ENCODE data around the gene LILRB5.
"Not testable (repeated sequence)": the region's sequence is repeated elsewhere in the genome, so short reads cannot be mapped to it uniquely, and the experiment has no call there.

The LILRB5 gene

GRCh38 chr19:54274516-54274915 is 17.4 kb upstream of the LILRB5 start:
- not testable (repeated sequence) for DNase-seq

- DNase-seq, result no peak
Measured at GRCh38 chr19:54273821-54274220, 16.7 kb upstream of the LILRB5 start.

GRCh38 chr19:54272181-54272580 is 15.1 kb upstream of the LILRB5 start:
- DNase-seq, result not testable (repeated sequence)

DNA sequence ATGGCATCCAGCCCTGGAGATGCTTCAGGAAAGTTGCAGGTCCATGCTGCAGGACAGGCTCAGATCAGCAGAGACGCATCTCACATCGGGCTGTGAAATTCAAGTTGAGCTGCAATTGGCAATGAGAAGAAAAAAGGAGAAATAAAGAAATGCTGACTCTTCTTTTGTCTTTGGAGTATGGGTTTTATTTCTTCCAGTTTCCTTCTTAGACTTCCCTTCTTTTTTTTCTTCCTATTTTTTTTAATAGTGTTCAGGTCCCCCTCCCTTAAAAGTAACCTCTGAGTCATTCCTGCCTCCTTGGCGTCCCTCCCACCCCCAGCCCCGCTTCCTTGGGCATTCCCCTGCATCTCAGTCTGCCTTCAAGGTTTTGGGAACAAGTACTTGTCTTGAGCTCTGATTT is 14.5 kb upstream of the LILRB5 start:
- DNase-seq, result peak; percentile 56

- DNase-seq, result peak; percentile 57
Measured at GRCh38 chr19:54271106-54271505, 14.0 kb upstream of the LILRB5 start.

GRCh38 chr19:54268936-54269335 is 11.9 kb upstream of the LILRB5 start:
- DNase-seq, result no peak

- DNase-seq, result peak; percentile 66
Measured at GRCh38 chr19:54266133-54266532, 9.1 kb upstream of the LILRB5 start.

- no peak for DNase-seq
Measured at GRCh38 chr19:54262470-54262869, 5.4 kb upstream of the LILRB5 start.

- no peak for DNase-seq
Measured at GRCh38 chr19:54262066-54262465, 5.0 kb upstream of the LILRB5 start.

DNA sequence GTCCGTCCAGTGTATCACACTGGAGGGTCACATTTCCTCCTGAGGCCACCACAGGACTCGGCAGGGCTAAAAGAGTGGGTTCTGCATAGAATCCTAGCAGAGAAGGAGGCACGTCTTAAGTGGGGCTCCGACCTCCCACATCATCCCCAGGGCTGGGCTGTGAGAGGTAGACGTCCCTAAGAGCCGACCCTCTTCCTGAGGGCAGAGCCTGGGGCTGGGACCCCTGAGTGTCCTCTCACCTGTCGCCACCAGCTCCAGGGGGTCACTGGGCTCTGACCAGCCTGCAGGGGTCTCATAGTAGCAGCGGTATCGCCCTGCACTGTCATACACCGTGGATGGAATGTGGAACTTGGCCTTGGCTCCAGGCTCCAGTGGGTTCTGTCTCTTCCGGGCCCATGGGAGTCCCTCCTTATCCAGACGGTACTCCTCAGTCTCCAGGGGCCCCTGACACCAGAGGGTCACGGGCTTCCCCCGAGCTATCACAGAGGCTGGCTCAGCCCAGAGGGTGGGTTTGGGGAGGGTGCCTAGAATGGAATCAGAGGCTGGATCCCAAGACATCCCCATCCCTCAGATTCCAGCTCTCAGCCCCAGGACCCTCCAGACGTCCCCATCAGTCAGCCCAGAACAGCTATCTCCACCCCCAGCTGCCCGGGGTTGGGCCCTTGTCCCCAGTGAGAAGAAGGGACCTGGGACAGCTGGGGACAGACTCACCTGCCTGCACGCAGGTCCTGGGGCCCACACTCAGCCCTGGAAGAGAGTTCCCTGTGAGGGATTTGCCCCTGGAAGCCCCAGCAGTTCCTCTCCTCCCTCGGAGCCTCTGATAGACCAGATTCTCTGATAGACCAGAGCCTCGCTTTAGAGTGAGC is 590 bp downstream of the LILRB5 start:
- no peak for DNase-seq

DNA sequence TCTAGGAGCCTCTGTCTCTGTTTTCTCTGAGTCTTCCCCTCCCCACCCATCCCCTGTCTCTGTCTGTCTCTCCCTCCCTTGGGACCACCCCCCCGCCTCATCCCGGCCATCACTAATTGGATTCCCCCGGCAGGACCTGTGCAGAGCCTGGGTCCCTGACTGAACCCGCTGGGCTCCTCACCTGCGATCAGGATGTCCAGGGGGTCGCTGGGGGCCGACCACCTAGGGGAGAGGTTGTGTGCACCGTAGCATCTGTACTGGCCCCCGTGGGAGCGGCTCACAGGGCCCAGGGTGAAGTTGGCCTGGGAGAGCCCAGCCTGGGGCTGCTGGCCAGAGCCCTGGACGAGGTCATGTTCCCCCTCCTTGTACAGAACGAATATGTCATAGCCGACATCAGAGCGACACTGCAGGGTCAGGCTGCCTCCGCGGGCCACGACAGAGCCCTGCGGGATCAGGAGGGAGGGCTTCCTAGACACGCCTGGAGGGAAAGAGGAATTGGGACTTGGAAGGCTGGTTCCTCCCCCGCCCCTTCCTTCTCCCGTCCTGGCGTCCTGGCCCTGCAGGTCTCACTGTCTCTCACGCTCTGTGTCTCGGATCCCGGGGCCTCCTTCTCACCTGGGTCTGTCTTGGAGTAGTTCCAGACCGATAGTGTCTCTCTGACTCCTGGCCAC is 1.8 kb downstream of the LILRB5 start:
- DNase-seq, result no peak

- no peak for DNase-seq
Measured at GRCh38 chr19:54254195-54254906, 2.7 kb downstream of the LILRB5 start.

- DNase-seq, result no peak
Measured at GRCh38 chr19:54253331-54254194, 3.5 kb downstream of the LILRB5 start.

DNA sequence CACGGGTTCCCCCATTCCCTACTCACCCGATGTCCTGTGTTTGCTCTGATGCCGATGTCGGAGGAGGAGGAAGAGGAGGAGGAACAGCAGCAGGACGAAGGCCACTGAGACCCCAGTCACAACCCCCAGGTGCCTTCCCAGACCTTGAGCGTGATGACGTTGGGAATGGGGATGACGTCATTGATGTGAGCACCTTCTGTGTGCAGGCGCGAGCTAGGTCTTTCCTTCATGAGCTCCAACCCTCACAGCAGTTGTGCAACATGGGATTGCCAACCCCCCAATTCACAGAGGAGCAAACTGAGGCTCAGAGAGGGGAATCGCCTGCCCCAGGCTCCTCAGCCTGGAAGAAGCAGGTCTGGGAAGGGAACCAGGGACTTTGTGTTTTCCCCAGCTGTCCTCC is 4.2 kb downstream of the LILRB5 start:
- DNase-seq, result no peak

DNA sequence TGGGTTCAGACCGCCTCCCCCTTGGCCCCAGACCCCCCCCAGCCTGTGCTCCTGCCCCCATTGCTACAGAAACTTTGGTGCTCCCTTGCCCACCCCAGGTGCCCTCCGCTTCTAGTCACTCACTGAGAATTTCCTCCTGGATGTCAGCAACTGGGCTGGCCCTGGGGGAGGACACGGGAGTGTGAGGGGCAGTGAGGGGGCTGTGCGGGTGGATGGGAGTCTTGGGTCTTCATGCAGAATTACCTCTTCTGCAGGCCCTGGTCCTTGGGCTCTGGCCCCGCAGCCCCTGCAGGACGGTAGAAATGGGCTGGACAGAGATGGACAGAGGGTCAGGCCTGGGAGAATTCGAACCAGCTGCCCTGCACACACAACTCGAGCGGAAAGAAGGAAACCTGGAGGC is 4.8 kb downstream of the LILRB5 start:
- DNase-seq, result no peak

DNA sequence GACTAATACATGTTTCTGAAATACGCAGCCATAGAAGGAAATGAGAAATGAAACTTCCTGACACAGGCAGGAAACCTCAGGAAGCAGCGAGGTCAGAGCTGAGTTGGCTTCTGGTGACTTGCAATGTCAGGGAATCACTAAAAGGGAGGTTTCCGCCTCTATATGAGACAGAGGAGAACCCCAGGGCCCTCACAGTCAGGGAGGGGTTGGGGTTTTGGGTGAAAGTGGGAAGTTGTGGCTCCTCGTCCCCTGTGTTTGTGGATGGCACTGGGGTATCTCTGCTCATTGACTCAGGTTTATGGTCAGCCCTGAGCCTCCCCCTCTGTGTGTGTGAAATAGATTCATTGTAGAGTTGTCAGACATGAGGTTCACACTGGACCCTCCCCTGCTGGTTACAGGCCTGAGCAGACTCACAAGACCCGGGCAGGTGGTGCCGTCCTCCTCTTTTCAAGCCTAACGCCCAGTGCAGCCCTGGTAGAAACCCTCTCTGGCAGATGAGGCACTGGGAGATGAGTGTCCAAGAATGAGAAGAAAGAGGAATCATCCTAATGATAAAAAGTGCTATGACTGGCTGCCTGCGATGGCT is 9.0 kb downstream of the LILRB5 start:
- peak; percentile 71 for DNase-seq

DNA sequence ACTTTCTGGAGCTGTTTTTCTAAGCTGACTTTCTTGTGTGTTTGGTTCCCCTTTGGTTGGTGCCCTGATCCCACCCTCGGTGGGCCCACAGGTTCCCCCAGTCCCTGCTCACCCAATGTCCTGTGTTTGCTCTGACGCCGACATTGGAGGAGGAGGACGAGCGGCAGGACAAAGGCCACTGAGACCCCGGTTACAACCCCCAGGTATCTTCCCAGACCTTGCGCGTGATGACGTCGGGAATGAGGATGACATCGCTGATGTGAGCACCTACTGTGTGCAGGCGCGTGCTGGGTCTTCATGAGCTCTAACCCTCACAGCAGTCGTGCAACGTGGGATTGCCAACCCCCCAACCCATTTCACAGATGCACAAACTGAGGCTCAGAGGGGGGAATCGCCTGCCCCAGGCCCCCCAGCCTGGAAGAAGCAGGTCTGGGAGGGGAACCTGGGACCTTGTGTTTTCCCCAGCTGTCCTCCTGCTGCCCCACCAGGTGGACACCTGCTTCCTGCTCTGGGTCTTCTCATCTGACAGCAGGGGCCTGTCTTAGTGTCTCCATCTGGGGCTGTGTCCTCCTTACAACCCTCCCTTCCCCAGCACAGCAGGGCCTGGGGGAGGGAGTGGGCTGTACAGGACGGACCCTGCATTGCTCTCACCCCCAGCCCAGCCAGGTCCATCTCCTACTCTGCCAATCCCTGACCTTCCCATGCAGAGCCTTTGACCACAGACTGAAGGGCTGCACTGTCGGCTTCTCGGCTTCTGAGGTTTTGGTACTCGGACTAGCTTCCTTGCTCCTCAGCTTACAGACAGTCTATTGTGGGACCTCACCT is 9.8 kb downstream of the LILRB5 start:
- DNase-seq, result no peak

DNA sequence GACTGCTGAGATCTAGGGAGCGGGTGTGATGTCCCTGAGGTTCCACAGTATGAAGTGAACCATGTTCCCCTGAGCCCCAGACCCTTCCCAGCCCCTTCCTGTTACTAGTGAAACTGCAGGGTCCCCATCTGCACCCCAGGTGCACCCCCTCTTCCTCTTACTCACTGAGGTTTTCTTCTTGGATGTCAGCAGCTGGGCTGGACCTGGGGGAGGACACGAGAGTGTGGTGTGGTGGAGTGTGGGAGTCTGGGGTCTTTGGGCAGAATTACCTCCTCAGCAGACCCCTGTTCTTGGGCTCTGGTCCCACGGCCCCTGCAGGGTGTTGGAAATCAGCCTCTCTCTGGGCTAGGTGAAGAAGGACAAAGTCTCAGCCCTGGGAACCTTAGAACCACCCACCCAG is 11.1 kb downstream of the LILRB5 start:
- DNase-seq, result no peak

GRCh38 chr19:54243809-54244208 is 13.3 kb downstream of the LILRB5 start:
- not testable (repeated sequence) for DNase-seq

DNA sequence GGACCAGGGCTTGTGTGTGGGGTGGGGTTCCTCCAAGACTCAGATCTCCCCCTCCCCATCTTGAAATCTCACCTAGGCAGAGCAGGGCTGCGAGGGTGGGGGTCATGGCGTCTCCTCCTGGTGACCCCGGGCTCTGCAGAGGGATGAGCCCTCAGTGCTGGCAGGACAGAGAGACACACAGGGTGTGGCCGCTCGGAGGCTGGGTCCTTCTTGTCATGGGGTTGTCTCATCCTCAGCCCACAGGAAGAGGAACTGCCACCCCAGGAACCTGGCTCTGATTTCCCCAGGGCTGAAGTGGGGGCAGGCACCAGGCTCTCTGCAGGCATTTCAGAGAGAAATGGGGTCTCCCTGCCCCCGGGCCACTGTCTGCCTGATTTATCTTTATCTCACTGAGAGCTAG is 14.4 kb downstream of the LILRB5 start, which contains the start of gene LILRA6:
Gene LILRA6 (minus strand): TSS at position 145 of the 400 bp plus-strand sequence.
- peak; percentile 35 for DNase-seq

DNA sequence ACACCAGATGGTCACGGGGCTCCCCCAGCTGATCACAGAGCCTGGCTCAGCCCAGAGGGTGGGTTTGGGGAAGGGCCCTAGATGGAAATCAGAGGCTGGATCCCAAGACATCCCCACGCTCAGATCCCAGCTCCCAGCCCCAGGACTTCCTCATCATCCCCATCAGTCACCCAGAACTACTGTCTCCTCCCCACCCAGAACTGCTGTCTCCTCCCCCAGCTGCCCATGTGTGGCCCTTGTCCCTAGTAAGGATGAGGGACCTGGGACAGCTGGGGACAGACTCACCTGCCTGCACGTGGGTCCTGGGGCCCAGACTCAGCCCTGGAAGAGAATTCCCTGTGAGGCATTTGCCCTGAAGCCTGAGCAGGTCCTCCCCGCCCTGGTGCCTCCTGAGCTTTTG is 14.8 kb downstream of the LILRB5 start:
- DNase-seq, result not testable (repeated sequence)

Data from CD4-positive, alpha-beta T cell treated with Interferon gamma for 1 hour (primary cell).